ENCODE measurements around the gene DUSP7. TPM values are rescaled to one million over a fixed set of nuclear protein-coding genes. Genes with fewer than 3 reads are reported as not detected.

Gene DUSP7
- total RNA-seq, 6 experiments from 2014 or later, result 31.7 to 43.3 (median 37.4) TPM

- Mint-ChIP-seq H3K9me3 (no peaks in the 10 kb centered on the region), H3K27ac (no peak overlapping the region), H3K36me3 (ENCODE audit: low read depth) (no peaks in the 10 kb centered on the region), H3K4me1 (ENCODE audit: low read depth) (peaks cover 19% of the 10 kb centered on the region), H3K4me3 (no peak overlapping the region), H3K27me3 (ENCODE audit: insufficient read depth) (peaks cover 2% of the 10 kb centered on the region; the same call in 1 of the 2 replicates)
- no peak for TF ChIP-seq CTCF (IDR thresholded peaks at IDR 0.05)
- DNase-seq, result no peak
Measured at GRCh38 chr3:52072020-52072419, 15.6 kb upstream of the DUSP7 start.

- peak overlapping the region; percentile 43; the same call in 1 of the 2 replicates for H3K27ac Mint-ChIP-seq
- H3K36me3 Mint-ChIP-seq (ENCODE audit: low read depth), result no peaks in the 10 kb centered on the region
- H3K4me1 Mint-ChIP-seq (ENCODE audit: low read depth), result peaks cover 19% of the 10 kb centered on the region
- no peak for TF ChIP-seq CTCF (IDR thresholded peaks at IDR 0.05)
- H3K9me3 Mint-ChIP-seq, result no peaks in the 10 kb centered on the region
- peaks cover 2% of the 10 kb centered on the region; the same call in 1 of the 2 replicates for H3K27me3 Mint-ChIP-seq (ENCODE audit: insufficient read depth)
- no peak overlapping the region for H3K4me3 Mint-ChIP-seq
- no peak for DNase-seq
Measured at GRCh38 chr3:52070724-52071621, 14.6 kb upstream of the DUSP7 start.

- no peak overlapping the region for H3K4me3 Mint-ChIP-seq
- no peaks in the 10 kb centered on the region for H3K36me3 Mint-ChIP-seq (ENCODE audit: low read depth)
- H3K27me3 Mint-ChIP-seq (ENCODE audit: insufficient read depth), result no peaks in the 10 kb centered on the region; the same call in 1 of the 2 replicates
- DNase-seq, result no peak
- H3K27ac Mint-ChIP-seq, result no peak overlapping the region
- H3K4me1 Mint-ChIP-seq (ENCODE audit: low read depth), result peaks cover 19% of the 10 kb centered on the region
- no peak for TF ChIP-seq CTCF (IDR thresholded peaks at IDR 0.05)
- no peaks in the 10 kb centered on the region for H3K9me3 Mint-ChIP-seq
Measured at GRCh38 chr3:52069855-52070254, 13.5 kb upstream of the DUSP7 start.

- Mint-ChIP-seq H3K4me3 (no peak overlapping the region), H3K27me3 (ENCODE audit: insufficient read depth) (no peaks in the 10 kb centered on the region; the same call in 1 of the 2 replicates), H3K4me1 (ENCODE audit: low read depth) (peaks cover 19% of the 10 kb centered on the region), H3K36me3 (ENCODE audit: low read depth) (no peaks in the 10 kb centered on the region), H3K27ac (no peak overlapping the region), H3K9me3 (no peaks in the 10 kb centered on the region)
- TF ChIP-seq CTCF (IDR thresholded peaks at IDR 0.05), result no peak
- no peak for DNase-seq
Measured at GRCh38 chr3:52069135-52069534, 12.8 kb upstream of the DUSP7 start.

- no peak overlapping the region for H3K27ac Mint-ChIP-seq
- no peak for TF ChIP-seq CTCF (IDR thresholded peaks at IDR 0.05)
- no peak for DNase-seq
- no peaks in the 10 kb centered on the region; the same call in 1 of the 2 replicates for H3K27me3 Mint-ChIP-seq (ENCODE audit: insufficient read depth)
- no peaks in the 10 kb centered on the region for H3K9me3 Mint-ChIP-seq
- H3K4me3 Mint-ChIP-seq, result no peak overlapping the region
- H3K36me3 Mint-ChIP-seq (ENCODE audit: low read depth), result no peaks in the 10 kb centered on the region
- peaks cover 20% of the 10 kb centered on the region for H3K4me1 Mint-ChIP-seq (ENCODE audit: low read depth)
Measured at GRCh38 chr3:52068730-52069129, 12.4 kb upstream of the DUSP7 start.

Data from HFFc6 (cell line).